PFSK-1 (cell line): ENCODE measurements around the gene EFCAB8.

Experiments used
- FOXP2 ChIP-seq: optimal IDR thresholded peaks from 2 replicates; pipeline ENCODE3; 2011; ENCODE audit warnings: borderline replicate concordance, control low read depth, inconsistent platforms; ENCODE audit not compliant: insufficient read depth; ENCODE audit errors: extremely low read length, extremely low read depth
- POLR2AphosphoS5 ChIP-seq: IDR thresholded peaks from 2 replicates; pipeline ENCODE4 v1.6.1; 2012; ENCODE audit warnings: low read depth, mild to moderate bottlenecking, control low read depth, low read length, moderate library complexity
- SIN3A ChIP-seq: IDR thresholded peaks from 2 replicates; pipeline ENCODE4 v1.6.1; 2012; ENCODE audit warnings: mild to moderate bottlenecking, low read length, moderate library complexity, borderline replicate concordance; ENCODE audit not compliant: insufficient read depth
- TAF1 ChIP-seq: IDR thresholded peaks from 2 replicates; pipeline ENCODE4 v1.6.1; 2012; ENCODE audit warnings: low read length, control low read depth, borderline replicate concordance; ENCODE audit not compliant: insufficient read depth
- TF ChIP-seq, protein P1 (sequence below), 2 experiments: IDR thresholded peaks; 2 replicates each; pipeline versions ENCODE4 v1.6.1 to v1.8.0; 2011 to 2012; ENCODE audit warnings: low read depth in 2 of 2, low read length in 2 of 2, control low read depth in 1 of 2, inconsistent platforms in 1 of 2, mild to moderate bottlenecking in 1 of 2, moderate library complexity in 1 of 2; ENCODE audit not compliant: insufficient read depth in 1 of 2

- TF ChIP-seq POLR2AphosphoS5 = no peak
- TF ChIP-seq, protein P1, sequence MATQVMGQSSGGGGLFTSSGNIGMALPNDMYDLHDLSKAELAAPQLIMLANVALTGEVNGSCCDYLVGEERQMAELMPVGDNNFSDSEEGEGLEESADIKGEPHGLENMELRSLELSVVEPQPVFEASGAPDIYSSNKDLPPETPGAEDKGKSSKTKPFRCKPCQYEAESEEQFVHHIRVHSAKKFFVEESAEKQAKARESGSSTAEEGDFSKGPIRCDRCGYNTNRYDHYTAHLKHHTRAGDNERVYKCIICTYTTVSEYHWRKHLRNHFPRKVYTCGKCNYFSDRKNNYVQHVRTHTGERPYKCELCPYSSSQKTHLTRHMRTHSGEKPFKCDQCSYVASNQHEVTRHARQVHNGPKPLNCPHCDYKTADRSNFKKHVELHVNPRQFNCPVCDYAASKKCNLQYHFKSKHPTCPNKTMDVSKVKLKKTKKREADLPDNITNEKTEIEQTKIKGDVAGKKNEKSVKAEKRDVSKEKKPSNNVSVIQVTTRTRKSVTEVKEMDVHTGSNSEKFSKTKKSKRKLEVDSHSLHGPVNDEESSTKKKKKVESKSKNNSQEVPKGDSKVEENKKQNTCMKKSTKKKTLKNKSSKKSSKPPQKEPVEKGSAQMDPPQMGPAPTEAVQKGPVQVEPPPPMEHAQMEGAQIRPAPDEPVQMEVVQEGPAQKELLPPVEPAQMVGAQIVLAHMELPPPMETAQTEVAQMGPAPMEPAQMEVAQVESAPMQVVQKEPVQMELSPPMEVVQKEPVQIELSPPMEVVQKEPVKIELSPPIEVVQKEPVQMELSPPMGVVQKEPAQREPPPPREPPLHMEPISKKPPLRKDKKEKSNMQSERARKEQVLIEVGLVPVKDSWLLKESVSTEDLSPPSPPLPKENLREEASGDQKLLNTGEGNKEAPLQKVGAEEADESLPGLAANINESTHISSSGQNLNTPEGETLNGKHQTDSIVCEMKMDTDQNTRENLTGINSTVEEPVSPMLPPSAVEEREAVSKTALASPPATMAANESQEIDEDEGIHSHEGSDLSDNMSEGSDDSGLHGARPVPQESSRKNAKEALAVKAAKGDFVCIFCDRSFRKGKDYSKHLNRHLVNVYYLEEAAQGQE (IDR thresholded peaks at IDR 0.05; ENCODE audit: insufficient read depth in 1 of 2, low read depth in 2 of 2, low read length in 2 of 2) = no peak
- no peak for TF ChIP-seq FOXP2
- no peak for TF ChIP-seq SIN3A
- TF ChIP-seq TAF1 = no peak
These were observed 102.4 kb downstream of the EFCAB8 start for GRCh38 chr20:32960849-32961731.
